Mesendoderm (in vitro differentiated cells): ENCODE data around the gene GJB4. TPM values are rescaled to one million over a fixed set of nuclear protein-coding genes. Genes with fewer than 3 reads are reported as not detected.
A peak's percentile ranks its signal among the peaks of the same experiment; 100 is the strongest.

Experiments
- DNase-seq: peaks from one replicate; pipeline ENCODE4 v3.0.0; 2013
- H2AK5ac ChIP-seq: 2 replicates; pipeline ENCODE4 v1.6.1; 2013; ENCODE audit warnings: low read length, inconsistent platforms
- H2BK120ac ChIP-seq: 2 replicates; pipeline ENCODE4 v1.6.1; 2013; ENCODE audit warnings: low read depth, mild to moderate bottlenecking, low read length, moderate library complexity, mixed read lengths
- H2BK15ac ChIP-seq: replicated peaks from 2 replicates; pipeline ENCODE4 v1.6.1; 2013; ENCODE audit warnings: low read depth, mild to moderate bottlenecking, moderate library complexity
- H2BK5ac ChIP-seq: 2 replicates; pipeline ENCODE4 v1.6.1; 2013; ENCODE audit warnings: low read length, inconsistent platforms
- H3K18ac ChIP-seq: 2 replicates; pipeline ENCODE4 v1.6.1; 2013; ENCODE audit warnings: mild to moderate bottlenecking, low read length, mixed read lengths
- H3K23ac ChIP-seq: one replicate; pipeline ENCODE4 v1.6.1; 2013; ENCODE audit warnings: low read length
- H3K27ac ChIP-seq: 2 replicates; pipeline ENCODE4 v1.5.1; 2013; ENCODE audit warnings: low read depth, mild to moderate bottlenecking, inconsistent platforms, low read length, moderate library complexity
- H3K27me3 ChIP-seq: 2 replicates; pipeline ENCODE4 v1.6.1; 2013; ENCODE audit warnings: low read length, control low read depth, mild to moderate bottlenecking, inconsistent platforms; ENCODE audit not compliant: insufficient read depth, poor library complexity
- H3K36me3 ChIP-seq: 2 replicates; pipeline ENCODE4 v1.6.1; 2013; ENCODE audit warnings: low read length, inconsistent platforms; ENCODE audit not compliant: control insufficient read depth, insufficient read depth
- H3K4ac ChIP-seq: one replicate; pipeline ENCODE4 v1.6.1; 2013; ENCODE audit warnings: low read depth, mild to moderate bottlenecking, low read length, moderate library complexity
- H3K4me1 ChIP-seq: 2 replicates; pipeline ENCODE4 v1.6.1; 2013; ENCODE audit warnings: low read depth, low read length, inconsistent platforms; ENCODE audit not compliant: control insufficient read depth
- H3K4me2 ChIP-seq: 2 replicates; pipeline ENCODE4 v1.6.1; 2013; ENCODE audit warnings: low read length
- H3K4me3 ChIP-seq: 2 replicates; pipeline ENCODE4 v1.5.1; 2013; ENCODE audit warnings: mild to moderate bottlenecking, low read length
- H3K56ac ChIP-seq: one replicate; pipeline ENCODE4 v1.6.1; 2013; ENCODE audit warnings: low read length
- H3K79me1 ChIP-seq: 2 replicates; pipeline ENCODE4 v1.6.1; 2013; ENCODE audit warnings: low read length, inconsistent platforms
- H3K79me2 ChIP-seq: 2 replicates; pipeline ENCODE4 v1.6.1; 2013; ENCODE audit warnings: mild to moderate bottlenecking, low read length; ENCODE audit not compliant: control insufficient read depth, insufficient read depth
- H3K9ac ChIP-seq: 2 replicates; pipeline ENCODE4 v1.6.1; 2013; ENCODE audit warnings: low read length, inconsistent platforms
- H4K5ac ChIP-seq: one replicate; pipeline ENCODE4 v1.6.1; 2013; ENCODE audit warnings: low read length
- H4K8ac ChIP-seq: one replicate; pipeline ENCODE4 v1.6.1; 2013; ENCODE audit warnings: low read depth, mild to moderate bottlenecking, control low read depth, low read length, moderate library complexity
- WGBS: extraction: QIAGEN DNeasy Blood & Tissue Kit; methylation state at CpG from one replicate; pipeline ENCODE4 v1.1.7; 2013; ENCODE audit warnings: low lambda C conversion rate, missing lambda C conversion rate; ENCODE audit not compliant: insufficient coverage; ENCODE audit errors: extremely low coverage; 5-methylcytosine and 5-hydroxymethylcytosine counted together
- polyA plus RNA-seq, 2 experiments: library from polyadenylated mRNA; stranded (reverse); fragments of 200-250 nt; gene quantifications; one replicate each; pipeline ENCODE4 v1.2.3, GENCODE V29; 2013

GJB4 gene
- 0.15 TPM for polyA plus RNA-seq (2013, experiment 1 of 2)
- 0.15 TPM for polyA plus RNA-seq (2013, experiment 2 of 2)

- peaks cover 5% of the 10 kb centered on the region for H3K4me1 ChIP-seq
- no peak within 1 kb of the TSS for H2BK15ac ChIP-seq
- no peak within 1 kb of the TSS for H3K27ac ChIP-seq
- no peak within 1 kb of the TSS for H4K8ac ChIP-seq
- no peaks in the 10 kb centered on the region for H3K27me3 ChIP-seq
- H3K23ac ChIP-seq = no peak within 1 kb of the TSS
- no peak within 1 kb of the TSS for H3K4ac ChIP-seq
- H3K4me2 ChIP-seq = no peak within 1 kb of the TSS
- no peak within 1 kb of the TSS for H2AK5ac ChIP-seq
- no peaks in the 10 kb centered on the region for H3K36me3 ChIP-seq
- WGBS = no CpG with 5 or more reads among the region's 10 CpGs
- no peak within 1 kb of the TSS for H3K18ac ChIP-seq
- no peak within 1 kb of the TSS for H3K4me3 ChIP-seq
- no peaks in the 10 kb centered on the region for H3K79me1 ChIP-seq
- DNase-seq = peak; percentile 67
- no peak within 1 kb of the TSS for H2BK5ac ChIP-seq
- peak within 1 kb of the TSS; percentile 51 for H3K56ac ChIP-seq
- no peaks in the 10 kb centered on the region for H3K79me2 ChIP-seq
- no peak within 1 kb of the TSS for H2BK120ac ChIP-seq
- H4K5ac ChIP-seq = no peak within 1 kb of the TSS
- no peak within 1 kb of the TSS for H3K9ac ChIP-seq
These were observed at the start of gene GJB4 for GRCh38 chr1:34759503-34760357. Gene GJB4, plus strand, starts transcription at chr1:34759740. Its CDS starts 1,515 bp downstream, at chr1:34761255.

GRCh38 chr1:34710812-34711211 lies 48.7 kb upstream of the GJB4 start:
- Histone ChIP-seq H2BK5ac (no peak overlapping the region), H3K18ac (no peak overlapping the region), H4K5ac (no peak overlapping the region), H3K56ac (no peak overlapping the region), H3K4ac (no peak overlapping the region), H3K9ac (no peak overlapping the region), H3K79me1 (no peaks in the 10 kb centered on the region), H3K23ac (no peak overlapping the region), H3K79me2 (no peaks in the 10 kb centered on the region), H2BK15ac (no peak overlapping the region), H3K4me1 (no peaks in the 10 kb centered on the region), H3K27ac (no peak overlapping the region), H4K8ac (no peak overlapping the region), H3K27me3 (no peaks in the 10 kb centered on the region), H2BK120ac (no peak overlapping the region), H3K4me2 (no peak overlapping the region), H3K36me3 (no peaks in the 10 kb centered on the region), H2AK5ac (no peak overlapping the region), H3K4me3 (no peak overlapping the region)
- no peak for DNase-seq

DNA sequence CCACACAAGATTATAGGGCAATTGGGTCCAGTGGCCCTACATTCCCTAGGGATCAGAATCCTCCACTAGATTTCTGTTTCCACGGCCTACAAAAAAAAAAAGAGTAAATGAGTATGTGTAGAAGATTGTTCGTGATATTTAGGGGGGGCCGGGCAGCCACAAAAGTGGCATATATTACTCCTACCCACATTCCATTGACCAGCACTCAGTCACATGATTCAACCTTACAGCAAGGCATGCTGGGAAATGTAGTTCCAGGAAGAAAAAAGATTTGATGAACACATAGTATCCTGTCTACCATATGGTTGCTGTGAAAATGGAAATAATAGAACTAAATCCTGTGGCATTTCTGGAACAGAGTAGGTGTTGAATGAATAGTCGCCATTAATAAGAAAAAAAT lies 48.1 kb upstream of the GJB4 start:
- no peaks in the 10 kb centered on the region for H3K27me3 ChIP-seq
- H2BK120ac ChIP-seq = no peak overlapping the region
- no peak overlapping the region for H3K27ac ChIP-seq
- no peak overlapping the region for H2BK5ac ChIP-seq
- no peak overlapping the region for H3K4me2 ChIP-seq
- peak; percentile 28 for DNase-seq
- no peaks in the 10 kb centered on the region for H3K36me3 ChIP-seq
- H3K79me2 ChIP-seq = no peaks in the 10 kb centered on the region
- no peak overlapping the region for H2BK15ac ChIP-seq
- H3K79me1 ChIP-seq = no peaks in the 10 kb centered on the region
- H3K56ac ChIP-seq = no peak overlapping the region
- no peak overlapping the region for H3K9ac ChIP-seq
- H3K4ac ChIP-seq = no peak overlapping the region
- H4K8ac ChIP-seq = no peak overlapping the region
- no peak overlapping the region for H3K23ac ChIP-seq
- WGBS = no CpG with 5 or more reads among the region's 4 CpGs
- H3K4me3 ChIP-seq = no peak overlapping the region
- no peak overlapping the region for H2AK5ac ChIP-seq
- no peaks in the 10 kb centered on the region for H3K4me1 ChIP-seq
- H3K18ac ChIP-seq = no peak overlapping the region
- no peak overlapping the region for H4K5ac ChIP-seq

DNA sequence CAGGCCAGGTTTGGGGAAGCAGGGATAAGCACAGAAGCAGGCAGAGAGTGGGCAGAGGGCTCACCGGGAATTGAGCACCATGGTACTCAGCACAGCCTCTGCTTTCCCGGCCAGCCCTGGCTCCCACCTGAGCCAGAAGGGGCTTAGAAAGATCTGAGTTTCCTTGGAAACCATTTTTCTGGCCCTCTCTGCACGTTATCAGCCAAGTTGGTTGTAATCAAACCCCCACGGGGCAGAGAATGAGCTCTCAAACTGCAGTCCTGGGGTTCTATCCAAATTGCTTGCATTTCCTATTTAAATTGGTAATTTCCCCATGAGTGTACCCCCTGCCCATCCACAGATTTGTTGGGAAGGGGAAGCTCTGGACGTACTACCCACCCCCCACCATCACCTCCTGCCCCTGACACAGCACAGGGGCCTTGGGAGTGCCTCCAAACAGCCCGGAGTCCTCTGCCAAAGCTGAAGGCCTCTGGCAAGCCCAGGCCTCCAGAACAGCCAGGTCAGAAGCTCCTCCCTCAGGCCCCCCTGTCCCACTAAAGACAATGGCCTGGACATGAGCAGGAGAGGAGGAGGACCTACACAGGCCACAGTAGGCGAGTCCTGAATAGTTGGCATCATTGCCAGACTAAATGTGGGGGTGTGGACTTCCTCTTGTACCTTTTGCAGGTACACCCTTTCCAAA lies 47.4 kb upstream of the GJB4 start:
- Histone ChIP-seq H3K36me3 (no peaks in the 10 kb centered on the region), H3K18ac (no peak overlapping the region), H3K56ac (no peak overlapping the region), H3K4me3 (no peak overlapping the region), H3K27me3 (no peaks in the 10 kb centered on the region), H3K4me1 (no peaks in the 10 kb centered on the region), H4K8ac (no peak overlapping the region), H4K5ac (no peak overlapping the region), H3K79me1 (no peaks in the 10 kb centered on the region), H3K23ac (no peak overlapping the region), H2BK120ac (no peak overlapping the region), H3K4me2 (no peak overlapping the region), H3K27ac (no peak overlapping the region), H3K79me2 (no peaks in the 10 kb centered on the region), H2BK15ac (no peak overlapping the region), H3K4ac (no peak overlapping the region), H2BK5ac (no peak overlapping the region), H2AK5ac (no peak overlapping the region), H3K9ac (no peak overlapping the region)
- no peak for DNase-seq
- no CpG with 5 or more reads among the region's 7 CpGs for WGBS

- no CpG with 5 or more reads among the region's 6 CpGs for WGBS
- Histone ChIP-seq H2AK5ac (no peak overlapping the region), H3K4me3 (no peak overlapping the region)
These were observed 46.1 kb upstream of the GJB4 start for GRCh38 chr1:34713443-34713842.

More at GRCh38 chr1:34713443-34713842, 46.1 kb upstream of the GJB4 start:
- Histone ChIP-seq H3K27ac (no peak overlapping the region), H3K4ac (no peak overlapping the region), H2BK5ac (no peak overlapping the region), H4K8ac (no peak overlapping the region), H3K27me3 (no peaks in the 10 kb centered on the region), H3K18ac (no peak overlapping the region), H3K9ac (no peak overlapping the region), H3K79me1 (no peaks in the 10 kb centered on the region), H4K5ac (no peak overlapping the region), H3K79me2 (no peaks in the 10 kb centered on the region), H3K4me1 (no peaks in the 10 kb centered on the region), H3K36me3 (no peaks in the 10 kb centered on the region), H3K4me2 (no peak overlapping the region), H3K23ac (no peak overlapping the region), H2BK120ac (no peak overlapping the region), H2BK15ac (no peak overlapping the region), H3K56ac (no peak overlapping the region)
- no peak for DNase-seq
